Fibroblast of peridontal ligament (primary cell): ENCODE data around the gene TAT.
"Not testable (repeated sequence)": the region's sequence is repeated elsewhere in the genome, so short reads cannot be mapped to it uniquely, and the experiment has no call there.

Source experiments
- DNase-seq: peaks from one replicate; pipeline ENCODE4 v3.0.0-alpha.2; 2010; ENCODE audit errors: extremely low read depth

Gene TAT

DNA sequence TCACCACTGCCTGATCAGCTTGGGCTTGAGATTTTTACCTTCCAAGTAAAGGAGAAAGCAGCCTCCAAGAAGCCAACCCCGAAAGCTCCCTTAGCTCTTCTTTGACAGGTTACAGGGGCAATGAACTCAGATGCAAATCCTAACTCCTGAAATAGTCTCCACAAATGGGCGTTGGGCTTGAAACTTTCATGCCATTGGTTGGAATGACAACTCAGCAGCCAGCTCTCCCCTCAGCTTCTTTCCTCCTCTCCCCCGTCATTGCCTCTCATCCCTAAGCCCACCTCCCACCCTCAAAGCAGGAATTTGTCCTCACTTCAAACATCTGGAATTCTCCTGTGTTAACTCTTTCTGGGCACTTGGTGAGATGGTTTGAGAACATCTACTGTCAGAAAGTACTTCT, at the start of gene TAT:
Gene TAT (minus strand): TSS at position 122 of the 400 bp plus-strand sequence. CDS start 677 bp downstream, outside the sequence.
- DNase-seq: no peak

DNA sequence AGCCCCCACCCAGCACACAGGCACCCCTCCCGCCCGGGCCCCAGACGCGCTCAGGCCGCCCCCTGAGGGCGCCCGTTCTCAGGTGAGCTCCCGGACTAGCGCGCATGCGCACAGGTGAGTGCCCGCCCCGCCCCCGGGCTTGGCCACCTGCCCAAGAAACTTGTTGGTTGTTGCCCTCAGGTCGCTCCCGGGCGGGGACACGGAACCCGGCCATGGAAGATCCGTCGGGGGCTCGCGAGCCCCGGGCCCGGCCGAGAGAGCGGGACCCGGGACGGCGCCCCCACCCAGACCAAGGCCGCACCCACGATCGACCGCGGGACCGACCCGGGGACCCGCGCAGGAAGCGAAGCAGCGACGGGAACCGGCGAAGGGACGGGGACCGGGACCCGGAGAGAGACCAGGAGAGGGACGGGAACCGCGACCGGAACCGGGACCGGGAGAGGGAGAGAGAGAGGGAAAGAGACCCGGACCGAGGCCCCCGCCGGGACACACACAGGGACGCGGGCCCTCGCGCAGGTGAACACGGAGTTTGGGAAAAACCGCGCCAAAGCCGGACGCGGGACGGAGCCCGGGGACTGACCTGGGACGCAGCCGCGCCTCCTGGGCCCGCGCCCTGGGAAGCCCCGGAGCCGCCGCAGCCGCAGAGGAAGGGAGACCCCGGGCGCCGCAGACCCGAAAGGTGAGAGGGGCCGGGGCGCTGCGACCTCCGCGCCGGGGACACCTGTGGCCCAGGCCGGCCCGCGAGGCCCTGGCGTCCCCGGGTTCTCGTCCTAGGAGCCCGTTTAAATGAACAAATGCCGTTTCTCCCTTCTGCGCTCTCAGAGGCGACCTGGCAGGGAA, 49.3 kb upstream of the TAT start, which contains the start of gene MARVELD3:
Gene MARVELD3 (plus strand): TSS at position 167 of the 840 bp plus-strand sequence. CDS start 46 bp downstream, at position 213.
- no peak for DNase-seq

DNA sequence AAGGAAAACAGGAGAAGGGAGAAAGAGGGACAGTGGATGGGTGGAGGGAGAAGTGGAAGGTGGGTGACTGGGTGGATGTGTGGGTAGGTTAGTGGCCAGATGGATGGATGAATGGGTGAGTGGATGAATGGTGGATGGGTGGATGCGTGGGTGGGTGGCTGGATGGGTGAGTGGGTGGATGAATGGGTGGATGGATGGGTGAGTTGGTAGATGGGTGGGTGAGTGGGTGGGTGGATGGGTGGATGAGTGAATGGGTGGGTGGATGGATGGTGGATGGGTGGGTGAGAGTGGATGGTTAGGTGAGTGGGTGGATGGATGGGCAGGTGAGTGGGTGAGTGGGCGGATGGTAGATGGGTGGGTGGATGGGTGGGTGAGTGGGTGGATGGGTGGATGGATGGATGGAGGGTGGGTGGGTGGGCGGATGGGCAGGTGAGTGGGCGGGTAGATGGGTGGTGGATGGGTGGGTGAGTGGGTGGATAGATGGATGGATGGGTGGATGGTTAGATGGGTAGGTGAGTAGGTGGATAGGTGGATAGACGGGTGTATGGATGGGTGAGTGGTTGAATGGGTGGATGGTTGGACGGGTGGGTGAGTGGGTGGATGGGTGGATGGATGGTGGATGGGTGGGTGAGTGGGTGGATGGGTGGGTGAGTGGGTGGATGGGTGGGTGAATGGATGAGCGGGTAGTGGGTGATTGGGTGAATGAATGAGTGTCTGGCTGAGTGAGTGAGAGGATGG, 48.4 kb upstream of the TAT start:
- no peak for DNase-seq

DNA sequence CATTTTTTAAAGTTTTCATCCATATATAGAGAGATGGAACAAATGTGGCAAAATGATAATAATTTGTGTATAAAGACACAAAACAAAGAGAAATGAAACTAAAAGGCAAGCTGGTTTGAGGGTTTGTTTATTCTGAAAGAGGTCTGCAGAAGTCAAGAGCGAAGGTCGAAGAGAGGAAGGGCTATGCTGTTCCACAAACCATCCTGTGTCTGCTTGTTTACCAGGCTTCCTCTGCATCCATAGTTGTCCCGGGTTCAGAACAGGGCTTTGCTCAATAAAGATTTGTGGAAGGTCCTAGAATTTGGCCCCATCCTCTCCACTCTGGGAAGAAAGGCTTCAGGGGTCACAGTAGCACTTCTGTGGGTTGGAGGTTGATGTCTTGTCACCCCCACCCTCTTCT, 46.7 kb upstream of the TAT start:
- DNase-seq: no peak

DNA sequence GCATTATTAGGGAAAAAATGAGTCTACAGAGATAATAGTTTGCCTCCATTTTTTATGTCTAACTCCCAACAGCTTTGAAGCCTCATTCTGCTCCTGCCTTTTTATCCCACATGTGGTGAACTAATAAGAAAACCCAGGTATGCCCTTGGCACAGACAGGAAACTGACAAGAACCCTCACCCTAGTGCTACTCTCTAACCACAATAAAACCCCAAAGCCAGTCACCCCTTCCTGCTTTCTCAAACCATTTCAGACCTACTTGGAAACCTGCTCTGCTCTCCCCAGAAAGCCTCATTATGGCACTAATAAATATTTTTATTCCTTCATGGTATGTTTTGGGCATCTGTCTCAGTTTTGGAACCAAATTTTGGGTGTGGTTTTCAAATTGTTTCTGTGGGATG, 45.2 kb upstream of the TAT start:
- DNase-seq: no peak

DNA sequence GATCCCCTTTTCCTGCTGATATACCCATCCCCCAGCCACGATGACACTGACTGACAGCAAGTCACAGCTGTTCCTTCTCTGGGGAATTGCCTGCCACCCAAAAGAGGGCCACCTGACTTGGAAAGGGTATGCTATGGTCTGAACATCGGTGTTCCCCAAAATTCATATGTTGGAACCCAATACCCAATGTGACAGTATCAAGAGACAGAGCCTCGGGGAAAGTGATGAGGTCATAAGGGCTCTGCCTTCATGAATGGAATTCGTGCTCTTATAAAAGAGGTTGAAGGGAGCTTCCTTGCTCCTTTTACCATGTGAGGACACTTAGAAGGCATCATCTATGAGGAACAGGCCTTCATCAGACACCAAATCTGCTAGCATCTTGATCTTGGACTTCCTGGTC, 41.5 kb upstream of the TAT start:
- no peak for DNase-seq

DNA sequence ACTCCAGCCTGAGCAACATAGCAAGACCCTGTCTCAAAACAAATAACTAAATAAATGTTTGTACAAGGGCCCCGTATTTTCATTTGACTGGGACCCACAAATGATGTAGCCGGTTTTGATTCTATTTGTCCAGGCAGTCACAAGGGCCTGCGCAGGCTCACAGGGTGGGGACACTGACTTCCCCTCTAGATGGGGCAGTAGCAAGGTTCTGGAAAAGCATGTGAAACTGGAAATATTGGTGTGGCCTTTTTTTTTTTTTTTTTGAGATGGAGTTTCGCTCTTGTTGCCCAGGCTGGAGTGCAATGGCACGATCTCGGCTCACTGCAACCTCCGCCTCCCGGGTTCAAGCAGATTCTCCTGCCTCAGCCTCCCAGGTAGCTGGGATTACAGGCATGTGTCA, 38.1 kb upstream of the TAT start:
- not testable (repeated sequence) for DNase-seq

DNA sequence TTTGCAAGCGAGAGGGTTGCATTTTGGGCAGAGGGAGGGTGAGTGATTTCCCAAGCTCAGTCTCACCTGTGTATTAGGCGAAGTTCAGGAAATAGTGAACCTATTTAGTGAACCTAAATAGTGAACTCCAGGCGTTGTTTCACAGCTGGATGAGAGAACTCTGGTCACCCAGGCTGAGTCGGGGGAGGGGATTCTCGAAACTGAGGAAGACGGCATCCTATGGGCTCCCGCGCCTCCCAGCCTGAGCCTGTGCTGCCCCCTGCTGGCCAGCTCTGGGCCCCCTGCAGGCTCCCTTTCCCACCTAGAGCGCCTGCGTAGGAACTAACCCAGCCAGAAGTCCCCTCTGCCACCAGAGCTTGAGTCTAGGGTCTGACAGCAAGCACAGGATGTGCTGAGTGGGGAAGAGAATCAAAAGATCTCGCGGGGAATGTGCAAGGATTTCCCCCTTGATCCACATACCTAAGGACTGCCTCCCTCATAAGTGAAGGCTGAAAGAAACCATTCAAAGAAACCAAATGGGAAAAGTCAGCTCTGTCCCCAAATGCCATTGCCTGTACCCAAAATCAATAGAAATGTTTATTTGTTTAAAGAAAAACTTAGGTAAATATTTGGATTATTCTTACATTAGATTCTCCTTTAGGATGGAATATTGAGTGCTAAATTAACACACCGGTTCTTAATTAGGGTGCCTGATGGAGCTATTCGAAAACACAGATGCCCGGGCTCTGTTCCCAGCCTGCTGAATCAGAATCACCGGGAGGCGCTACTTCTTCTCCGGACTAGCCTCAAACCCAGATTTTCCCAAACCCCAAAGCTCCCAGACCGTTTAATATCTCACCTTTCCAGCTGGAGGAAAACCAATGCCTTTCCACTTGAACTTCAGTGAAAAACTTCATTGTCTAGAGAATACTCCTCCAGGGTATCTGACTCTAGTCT, 34.3 kb upstream of the TAT start:
- DNase-seq: peak; percentile 37

DNA sequence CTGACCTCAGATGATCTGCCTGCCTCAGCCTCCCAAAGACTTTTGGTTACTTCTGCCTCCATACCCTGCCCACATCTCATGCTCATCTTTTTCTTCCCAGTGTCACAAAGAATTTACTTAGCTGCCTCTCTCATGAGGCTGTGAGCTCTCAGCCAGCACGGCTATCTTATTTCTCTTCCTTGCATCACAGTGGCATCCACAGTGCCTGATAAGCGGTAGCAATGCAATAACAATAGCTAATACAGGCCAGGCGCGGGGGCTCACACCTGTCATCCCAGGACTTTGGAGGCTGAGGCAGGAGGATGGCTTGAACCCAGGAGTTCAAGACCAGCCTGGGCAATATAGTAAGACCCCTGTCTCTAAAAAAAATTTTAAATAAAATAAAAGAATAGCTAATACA, 33.6 kb upstream of the TAT start:
- DNase-seq: no peak

DNA sequence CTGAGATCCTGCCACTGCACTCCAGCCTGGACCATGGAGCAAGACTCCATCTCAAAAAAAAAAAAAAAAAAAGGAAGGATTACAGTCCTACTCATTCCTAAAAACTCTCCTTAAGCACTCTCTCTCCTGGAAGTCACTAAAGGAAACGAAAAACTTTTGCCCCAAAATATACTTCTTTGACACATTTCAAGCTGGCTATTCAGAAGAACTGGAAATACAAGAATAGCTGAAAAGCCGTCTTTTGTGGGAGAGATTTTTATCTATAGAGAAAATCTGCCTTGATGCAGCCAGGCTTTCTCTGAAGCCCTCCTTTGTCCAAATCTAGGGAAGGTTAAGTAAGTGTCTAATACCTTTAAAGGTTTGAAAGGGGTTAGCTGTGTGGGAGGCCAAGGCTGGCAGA, 32.2 kb upstream of the TAT start:
- no peak for DNase-seq

DNA sequence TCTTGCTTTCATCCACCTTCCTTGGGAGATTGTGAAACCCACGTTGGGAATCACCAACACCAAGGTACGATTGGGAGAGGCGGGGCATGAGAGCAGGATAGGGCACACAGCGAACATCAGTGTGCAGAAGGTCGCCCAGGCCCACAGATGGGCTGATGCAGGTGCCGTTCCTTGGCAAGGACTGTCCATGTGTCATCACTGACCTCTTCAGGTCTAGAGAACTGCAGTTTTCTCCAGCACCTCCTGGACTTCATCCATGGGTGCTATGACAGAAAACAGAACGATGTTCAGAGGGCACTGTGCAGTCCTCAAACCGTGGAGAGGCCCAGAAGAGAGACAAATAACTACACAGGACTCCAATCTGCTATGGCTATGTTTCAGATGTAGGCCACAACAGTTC, 23.9 kb upstream of the TAT start:
- no peak for DNase-seq

DNA sequence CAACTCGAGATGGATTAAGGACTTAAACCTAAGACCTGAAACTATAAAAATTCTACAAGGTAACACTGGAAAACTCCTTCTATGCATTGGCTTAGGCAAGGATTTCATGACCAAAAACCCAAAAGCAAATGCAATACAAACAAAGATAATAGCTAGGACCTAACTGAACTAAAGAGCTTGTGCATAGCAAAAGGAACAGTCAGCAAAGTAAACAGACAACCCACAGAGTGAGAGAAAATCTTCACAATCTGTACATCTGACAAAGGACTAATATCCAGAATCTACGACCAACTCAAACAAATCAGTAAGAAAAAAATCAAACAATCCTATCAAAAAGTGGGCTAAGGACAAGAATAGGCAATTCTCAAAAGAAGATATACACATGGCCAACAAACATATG, 21.5 kb upstream of the TAT start:
- not testable (repeated sequence) for DNase-seq

DNA sequence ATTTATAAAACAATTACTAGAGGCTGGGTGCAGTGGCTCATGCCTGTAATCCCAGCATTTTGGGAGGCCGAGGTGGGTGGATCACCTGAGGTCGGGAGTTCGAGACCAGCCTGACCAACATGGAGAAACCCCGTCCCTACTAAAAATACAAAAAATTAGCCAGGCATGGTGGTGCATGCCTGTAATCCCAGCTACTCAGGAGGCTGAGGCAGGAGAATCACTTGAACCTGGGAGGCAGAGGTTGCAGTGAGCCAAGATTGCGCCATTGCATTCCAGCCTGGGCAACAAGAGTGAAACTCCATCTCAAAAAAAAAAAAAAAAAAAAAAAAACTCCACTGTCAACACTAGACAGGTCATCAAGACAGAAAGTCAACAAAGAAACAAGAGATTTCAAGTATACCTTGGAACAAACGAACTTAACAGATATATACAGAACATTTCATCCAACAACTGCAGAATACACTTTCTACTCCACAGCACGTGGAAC, 18.5 kb upstream of the TAT start:
- not testable (repeated sequence) for DNase-seq

DNA sequence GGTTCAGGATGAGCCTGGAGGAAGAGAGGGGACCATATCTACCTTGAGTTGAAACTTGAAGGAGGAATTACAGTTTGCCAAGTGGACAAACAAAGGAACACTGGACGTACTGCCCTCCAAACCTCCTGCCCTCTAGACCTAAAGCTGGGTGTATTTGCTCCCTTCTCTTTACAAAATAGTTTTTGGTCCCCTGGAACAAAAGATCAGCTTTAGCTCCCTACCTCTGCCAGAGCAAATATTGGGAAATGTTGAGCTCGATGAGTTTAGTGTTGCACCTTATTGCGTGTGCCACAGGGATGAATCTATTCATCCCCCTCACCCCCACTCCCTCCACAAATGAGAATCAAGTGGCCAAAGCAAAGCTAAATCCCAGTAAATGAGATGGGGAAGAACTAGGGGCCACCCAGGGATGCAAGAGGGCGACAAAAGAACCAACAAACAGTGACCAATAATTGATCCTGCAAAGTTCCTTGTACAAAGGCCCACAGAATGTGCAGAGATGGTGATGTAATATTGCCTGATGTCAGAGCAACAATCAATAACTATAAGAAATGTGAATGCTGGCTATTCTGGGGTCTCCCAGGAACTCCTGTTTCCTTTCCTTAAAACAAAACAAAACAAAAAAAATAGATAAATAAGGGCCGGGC, 17.2 kb upstream of the TAT start:
- no peak for DNase-seq

DNA sequence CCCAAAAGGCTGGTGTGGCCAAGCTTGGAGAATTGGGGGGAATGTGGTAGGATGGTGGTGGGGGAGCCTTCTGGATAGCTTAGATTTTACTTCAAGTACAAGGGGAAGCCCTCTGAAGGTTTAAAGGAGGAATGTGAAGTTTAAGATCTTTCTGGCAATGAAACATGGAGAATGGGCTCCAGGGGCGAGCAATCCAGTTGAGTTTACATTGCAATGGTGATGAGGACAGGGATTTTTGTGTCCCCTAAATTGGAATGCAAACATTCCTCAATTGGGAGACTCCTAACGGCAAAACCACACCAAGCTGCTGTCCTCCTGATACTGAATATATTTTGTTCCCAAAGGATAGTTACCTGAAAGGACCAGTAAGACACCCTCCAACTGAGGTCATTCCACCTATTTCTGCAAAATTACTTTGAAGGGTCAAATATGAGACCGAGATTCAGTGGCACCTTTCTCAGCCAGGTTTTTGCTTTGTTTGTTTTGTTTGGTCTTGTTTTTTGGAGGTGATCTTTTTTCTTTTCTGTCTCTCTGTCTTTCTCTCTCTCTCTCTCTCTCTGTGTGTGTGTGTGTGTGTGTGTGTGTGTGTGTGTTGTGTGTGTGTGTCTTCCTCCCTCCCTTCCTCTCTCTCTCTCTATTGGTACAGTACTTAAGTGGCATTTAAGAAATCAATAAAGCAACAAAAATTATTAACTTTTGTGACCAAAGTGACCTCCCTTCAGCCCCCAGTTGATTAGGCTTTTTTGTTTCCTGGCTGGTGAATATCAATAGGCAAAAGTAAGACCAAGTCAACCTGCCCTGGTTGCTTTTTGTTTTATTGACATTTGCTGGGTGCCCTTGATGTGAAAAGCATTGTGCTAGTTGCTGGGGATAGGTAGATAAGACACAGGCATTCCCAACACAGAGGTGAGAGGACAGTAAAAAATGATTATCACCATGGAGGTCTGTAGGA, 16.4 kb upstream of the TAT start:
- no peak for DNase-seq

DNA sequence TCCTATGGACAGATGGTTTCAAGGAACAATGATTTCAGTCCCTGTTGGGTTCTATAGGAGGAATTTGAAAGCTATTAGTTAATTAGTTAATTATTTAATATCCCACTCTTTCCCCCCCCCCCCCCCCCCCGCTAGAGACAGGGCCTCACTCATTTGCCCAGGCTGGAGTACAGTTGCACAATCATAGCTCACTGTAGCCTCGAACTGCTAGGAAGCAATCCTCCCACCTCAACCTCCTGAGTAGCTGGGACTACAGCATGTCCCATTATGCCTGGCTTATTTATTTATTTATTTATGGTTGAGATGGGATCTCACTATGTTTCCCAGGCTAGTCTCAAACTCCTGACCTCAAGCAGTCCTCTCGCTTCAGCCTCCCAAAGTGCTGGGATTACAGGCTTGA, 15.0 kb upstream of the TAT start:
- DNase-seq: no peak

DNA sequence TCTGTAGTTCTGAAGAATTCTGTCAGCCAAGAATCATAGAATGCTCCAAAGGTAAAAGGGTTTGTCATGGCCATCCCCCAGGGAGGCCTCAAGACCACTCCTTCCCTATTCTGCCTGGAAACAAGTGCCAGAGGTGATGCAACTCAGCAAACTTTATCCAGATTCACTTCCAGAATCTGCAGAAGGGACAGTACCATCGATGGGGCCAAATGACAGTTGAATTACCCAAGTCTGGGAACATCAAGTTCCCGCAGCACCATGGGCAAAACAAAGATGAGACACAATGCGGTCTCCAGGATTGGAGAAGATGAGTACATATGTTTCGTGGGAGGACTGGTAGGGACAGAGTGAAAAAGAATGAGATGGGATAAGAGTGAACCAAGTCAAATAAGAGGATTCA, 13.7 kb upstream of the TAT start:
- DNase-seq: no peak

DNA sequence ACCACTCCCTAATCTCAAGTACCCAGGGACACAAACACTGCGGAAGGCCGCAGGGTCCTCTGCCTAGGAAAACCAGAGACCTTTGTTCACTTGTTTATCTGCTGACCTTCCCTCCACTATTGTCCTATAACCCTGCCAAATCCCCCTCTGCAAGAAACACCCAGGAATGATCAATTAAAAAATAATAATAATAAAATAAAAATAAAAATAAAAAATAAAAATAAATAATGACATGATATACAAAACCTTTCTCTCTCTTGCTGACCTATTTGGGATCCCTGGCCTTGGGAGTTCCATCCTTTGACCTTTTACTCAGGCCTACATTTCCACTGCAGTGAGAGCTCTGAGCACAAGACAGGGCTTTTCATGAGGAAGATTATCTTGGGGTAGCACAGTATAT, 13.2 kb upstream of the TAT start:
- not testable (repeated sequence) for DNase-seq

DNA sequence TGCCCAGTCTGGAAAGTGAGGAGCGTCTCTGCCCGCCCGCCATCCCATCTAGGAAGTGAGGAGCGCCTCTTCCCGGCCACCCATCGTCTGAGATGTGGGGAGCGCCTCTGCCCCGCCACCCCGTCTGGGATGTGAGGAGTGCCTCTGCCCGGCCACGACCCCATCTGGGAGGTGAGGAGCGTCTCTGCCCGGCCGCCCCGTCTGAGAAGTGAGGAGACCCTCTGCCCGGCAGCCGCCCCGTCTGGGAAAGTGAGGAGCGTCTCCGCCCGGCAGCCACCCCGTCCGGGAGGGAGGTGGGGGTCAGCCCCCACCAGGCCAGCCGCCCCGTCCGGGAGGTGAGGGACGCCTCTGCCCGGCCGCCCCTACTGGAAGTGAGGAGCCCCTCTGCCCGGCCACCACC, 12.4 kb upstream of the TAT start:
- DNase-seq: not testable (repeated sequence)

DNA sequence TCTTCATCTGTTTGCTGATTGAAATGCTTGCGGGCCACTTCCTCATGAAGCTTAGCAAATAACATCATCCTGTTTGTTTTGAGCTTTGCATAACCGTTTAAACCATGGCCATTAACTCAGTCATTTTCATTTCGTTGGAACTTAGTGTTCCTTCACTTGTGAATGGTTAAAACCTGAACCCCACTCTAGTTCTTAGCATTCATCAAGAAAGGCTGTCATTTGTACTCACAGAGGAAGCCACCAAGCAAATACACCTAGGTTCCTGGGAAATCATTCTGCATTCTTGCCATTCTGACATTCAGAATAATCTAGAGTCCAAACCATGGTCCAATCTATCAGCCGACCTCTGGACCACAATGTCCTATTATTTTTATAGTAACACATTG, 8.4 kb upstream of the TAT start:
- DNase-seq: no peak
